ENCODE data around the gene TMEM79.

TMEM79 gene

GRCh38 chr1:156263288-156263655, 20.9 kb upstream of the TMEM79 start:
- DNase-seq (ENCODE audit: low spot score), result no peak

- DNase-seq (ENCODE audit: low spot score), result no peak
Observed at GRCh38 chr1:156266051-156266450, 18.1 kb upstream of the TMEM79 start.

GRCh38 chr1:156268336-156268735, 15.8 kb upstream of the TMEM79 start:
- no peak for DNase-seq (ENCODE audit: low spot score)

GRCh38 chr1:156270314-156270713, 13.8 kb upstream of the TMEM79 start:
- no peak for DNase-seq (ENCODE audit: low spot score)

GRCh38 chr1:156276532-156276931, 7.6 kb upstream of the TMEM79 start:
- DNase-seq (ENCODE audit: low spot score), result no peak

- no peak for DNase-seq (ENCODE audit: low spot score)
Observed at GRCh38 chr1:156276966-156277381, 7.2 kb upstream of the TMEM79 start.

GRCh38 chr1:156279837-156280236, 4.3 kb upstream of the TMEM79 start:
- no peak for DNase-seq (ENCODE audit: low spot score)

- peak; percentile 95 for DNase-seq (ENCODE audit: low spot score)
Observed at GRCh38 chr1:156281281-156281680, 2.8 kb upstream of the TMEM79 start.

- DNase-seq (ENCODE audit: low spot score), result peak; percentile 78
Observed at GRCh38 chr1:156281693-156282478, 2.2 kb upstream of the TMEM79 start.

GRCh38 chr1:156282479-156283222, 1.5 kb upstream of the TMEM79 start, which contains the start of gene SMG5:
Gene SMG5 (minus strand): TSS chr1:156282825. CDS start chr1:156282680, 145 bp downstream.
- peak; percentile 100 for DNase-seq (ENCODE audit: low spot score)

GRCh38 chr1:156283521-156283920, 604 bp upstream of the TMEM79 start:
- no peak for DNase-seq (ENCODE audit: low spot score)

GRCh38 chr1:156284757-156285156, 632 bp downstream of the TMEM79 start:
- no peak for DNase-seq (ENCODE audit: low spot score)

GRCh38 chr1:156285437-156285836, 1.3 kb downstream of the TMEM79 start:
- DNase-seq (ENCODE audit: low spot score), result no peak

GRCh38 chr1:156286061-156286460, 1.9 kb downstream of the TMEM79 start:
- no peak for DNase-seq (ENCODE audit: low spot score)

- DNase-seq (ENCODE audit: low spot score), result no peak
Observed at GRCh38 chr1:156289857-156290256, 5.7 kb downstream of the TMEM79 start.

GRCh38 chr1:156291226-156292061, 7.3 kb downstream of the TMEM79 start:
- no peak for DNase-seq (ENCODE audit: low spot score)

- DNase-seq (ENCODE audit: low spot score), result no peak
Observed at GRCh38 chr1:156293098-156293434, 8.9 kb downstream of the TMEM79 start.

GRCh38 chr1:156293895-156294294, 9.8 kb downstream of the TMEM79 start:
- no peak for DNase-seq (ENCODE audit: low spot score)

GRCh38 chr1:156295391-156295947, 11.3 kb downstream of the TMEM79 start, which contains the start of gene GLMP:
Gene GLMP (minus strand): TSS chr1:156295679. CDS start chr1:156295645, 34 bp downstream.
- peak; percentile 87 for DNase-seq (ENCODE audit: low spot score)

GRCh38 chr1:156298852-156299357, 14.8 kb downstream of the TMEM79 start, which contains the start of gene VHLL:
Gene VHLL (minus strand): TSS chr1:156299307. CDS start chr1:156299189, 118 bp downstream.
- no peak for DNase-seq (ENCODE audit: low spot score)

- DNase-seq (ENCODE audit: low spot score), result no peak
Observed at GRCh38 chr1:156303241-156303640, 19.1 kb downstream of the TMEM79 start.

GRCh38 chr1:156305215-156305614, 21.1 kb downstream of the TMEM79 start:
- no peak for DNase-seq (ENCODE audit: low spot score)
